ENCODE measurements around the gene KCNT1. TPM values are rescaled to one million over a fixed set of nuclear protein-coding genes. Genes with fewer than 3 reads are reported as not detected.

Gene KCNT1
- total RNA-seq, 2 donors from 2014 or later, result 0.08 TPM; not detected in 1

GRCh38 chr9:135759676-135760300 is 57.8 kb downstream of the KCNT1 start:
- Histone ChIP-seq H3K9ac (ENCODE audit: low read depth in 2 of 2, low read length in 2 of 2) (no peak overlapping the region), H3K36me3 (no peaks in the 10 kb centered on the region), H3K9me3 (no peaks in the 10 kb centered on the region), H3K4me3 (no peak overlapping the region), H3K27me3 (no peaks in the 10 kb centered on the region), H3K4me1 (no peaks in the 10 kb centered on the region), H3K27ac (no peak overlapping the region)
- DNase-seq, result no peak
- intact Hi-C loops (cut with DNase I), result no loop called here
- TF ChIP-seq CTCF (IDR thresholded peaks at IDR 0.05), result no peak

GRCh38 chr9:135760465-135760864 is 58.5 kb downstream of the KCNT1 start:
- Histone ChIP-seq H3K36me3 (no peaks in the 10 kb centered on the region), H3K4me1 (no peaks in the 10 kb centered on the region), H3K4me3 (no peak overlapping the region), H3K9me3 (no peaks in the 10 kb centered on the region), H3K9ac (ENCODE audit: low read depth in 2 of 2, low read length in 2 of 2) (no peak overlapping the region), H3K27ac (no peak overlapping the region), H3K27me3 (no peaks in the 10 kb centered on the region)
- intact Hi-C loops (cut with DNase I), result no loop called here
- no peak for TF ChIP-seq CTCF (IDR thresholded peaks at IDR 0.05)
- DNase-seq, result no peak

- no peak for TF ChIP-seq CTCF (IDR thresholded peaks at IDR 0.05)
- no peaks in the 10 kb centered on the region for H3K9me3 ChIP-seq
- DNase-seq, result no peak
- H3K4me3 ChIP-seq, result no peak overlapping the region
- intact Hi-C loops (cut with DNase I), result no loop called here
- H3K27me3 ChIP-seq, result no peaks in the 10 kb centered on the region
- H3K27ac ChIP-seq, result no peak overlapping the region
- no peaks in the 10 kb centered on the region for H3K4me1 ChIP-seq
- no peak overlapping the region for H3K9ac ChIP-seq (ENCODE audit: low read depth in 2 of 2, low read length in 2 of 2)
- no peaks in the 10 kb centered on the region for H3K36me3 ChIP-seq
Observed at GRCh38 chr9:135761150-135761844, 59.3 kb downstream of the KCNT1 start.

- TF ChIP-seq CTCF (IDR thresholded peaks at IDR 0.05), result no peak
- no peaks in the 10 kb centered on the region for H3K4me1 ChIP-seq
- no peaks in the 10 kb centered on the region for H3K36me3 ChIP-seq
- intact Hi-C loops (cut with DNase I), result no loop called here
- DNase-seq, result no peak
- no peaks in the 10 kb centered on the region for H3K9me3 ChIP-seq
- H3K27ac ChIP-seq, result no peak overlapping the region
- H3K27me3 ChIP-seq, result no peaks in the 10 kb centered on the region
- H3K4me3 ChIP-seq, result no peak overlapping the region
- H3K9ac ChIP-seq (ENCODE audit: low read depth in 2 of 2, low read length in 2 of 2), result no peak overlapping the region
Observed at GRCh38 chr9:135761845-135762168, 59.8 kb downstream of the KCNT1 start.

GRCh38 chr9:135762921-135763320 is 60.9 kb downstream of the KCNT1 start:
- Histone ChIP-seq H3K4me1 (no peaks in the 10 kb centered on the region), H3K36me3 (no peaks in the 10 kb centered on the region), H3K4me3 (no peak overlapping the region), H3K27ac (no peak overlapping the region), H3K9me3 (no peaks in the 10 kb centered on the region), H3K9ac (ENCODE audit: low read depth in 2 of 2, low read length in 2 of 2) (no peak overlapping the region), H3K27me3 (no peaks in the 10 kb centered on the region)
- no peak for DNase-seq
- intact Hi-C loops (cut with DNase I), result no loop called here
- TF ChIP-seq CTCF (IDR thresholded peaks at IDR 0.05), result no peak

All from colonic mucosa (tissue), 4 donors.